ENCODE results near the gene TRIOBP.

GRCh38 chr22:37726241-37726887 is 29.5 kb downstream of the TRIOBP start:
- no peak for TF ChIP-seq POLR2A (IDR thresholded peaks at IDR 0.05; ENCODE audit: low read depth, low read length)
- TF ChIP-seq POLR2AphosphoS5 (IDR thresholded peaks at IDR 0.05; ENCODE audit: low read depth, low read length), result no peak
- no peak for TF ChIP-seq PAX5 (IDR thresholded peaks at IDR 0.05; ENCODE audit: insufficient read depth, low read length, severe bottlenecking)
- no peak for TF ChIP-seq TAF1 (IDR thresholded peaks at IDR 0.05; ENCODE audit: low read depth, low read length)
